Stimulated activated CD4-positive, alpha-beta T cell treated with anti-CD3 and anti-CD28 coated beads, Interleukin-4, amount 100 ng/mL, for 4 hours (primary cell): Measurements from ENCODE around the gene CRELD1.
"Not testable (repeated sequence)": the region's sequence is repeated elsewhere in the genome, so short reads cannot be mapped to it uniquely, and the experiment has no call there.

Experiments used
- DNase-seq, 2 experiments: peaks; one replicate each; pipeline ENCODE4 v3.0.0-alpha.2; 2020

The CRELD1 gene

DNA sequence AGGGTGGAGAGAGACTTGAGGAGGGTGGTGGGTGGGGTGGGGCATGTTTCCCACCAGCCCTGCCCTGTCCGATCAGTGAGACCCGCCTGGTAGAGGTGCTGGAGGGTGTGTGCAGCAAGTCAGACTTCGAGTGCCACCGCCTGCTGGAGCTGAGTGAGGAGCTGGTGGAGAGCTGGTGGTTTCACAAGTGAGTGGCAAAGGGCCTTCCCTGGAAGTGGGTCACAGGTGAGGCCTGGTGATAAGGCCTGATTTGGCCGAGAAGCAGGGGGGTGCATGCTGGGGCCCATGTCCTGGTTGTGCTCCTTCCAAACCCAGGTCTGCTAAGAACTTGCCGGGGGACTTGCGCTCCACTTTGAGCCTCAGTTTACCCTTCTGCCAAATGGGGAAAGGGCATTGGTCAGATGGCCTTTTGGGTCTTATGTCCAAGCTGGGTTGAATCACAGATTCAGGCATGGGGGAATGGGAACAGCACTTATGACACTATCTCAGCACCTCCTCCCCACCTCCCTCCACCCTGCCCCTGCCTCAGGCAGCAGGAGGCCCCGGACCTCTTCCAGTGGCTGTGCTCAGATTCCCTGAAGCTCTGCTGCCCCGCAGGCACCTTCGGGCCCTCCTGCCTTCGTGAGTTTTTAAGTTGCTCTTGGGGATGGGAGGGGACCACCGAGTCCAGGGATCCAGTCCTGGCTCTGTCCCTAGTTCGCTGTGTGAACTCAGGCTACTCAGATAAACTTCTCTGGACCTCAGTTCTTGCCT, 4.0 kb downstream of the CRELD1 start:
- DNase-seq: no peak

DNA sequence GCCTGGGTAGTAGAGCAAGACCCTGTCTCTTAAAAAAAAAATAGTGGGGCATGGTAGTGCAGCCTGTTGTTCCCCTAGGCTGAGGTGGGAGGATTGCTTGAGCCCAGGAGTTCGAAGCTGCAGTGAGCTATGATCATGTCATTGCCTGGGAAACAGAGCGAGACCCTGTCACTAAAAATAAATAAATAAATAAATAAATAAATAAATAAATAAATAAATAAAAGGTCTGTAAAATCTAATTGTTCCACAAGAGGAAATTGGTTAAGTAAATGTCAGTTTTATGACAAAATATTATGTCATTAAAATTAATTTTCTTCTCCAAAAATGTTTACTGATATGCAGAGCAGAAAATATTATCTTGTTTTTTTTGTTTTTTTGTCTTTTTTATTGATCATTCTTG, 5.3 kb downstream of the CRELD1 start:
- no peak for DNase-seq

DNA sequence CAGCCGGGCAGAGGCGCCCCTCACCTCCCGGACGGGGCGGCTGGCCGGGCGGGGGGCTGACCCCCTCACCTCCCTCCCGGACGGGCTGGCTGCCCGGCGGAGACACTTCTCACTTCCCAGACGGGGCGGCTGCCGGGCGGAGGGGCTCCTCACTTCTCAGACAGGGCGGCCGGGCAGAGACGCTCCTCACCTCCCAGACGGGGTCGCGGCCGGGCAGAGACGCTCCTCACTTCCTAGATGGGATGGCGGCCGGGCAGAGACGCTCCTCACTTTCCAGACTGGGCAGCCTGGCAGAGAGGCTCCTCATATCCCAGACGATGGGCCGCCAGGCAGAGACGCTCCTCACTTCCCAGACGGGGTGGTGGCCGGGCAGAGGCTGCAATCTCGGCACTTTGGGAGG, 6.3 kb downstream of the CRELD1 start:
- not testable (repeated sequence) for DNase-seq

DNA sequence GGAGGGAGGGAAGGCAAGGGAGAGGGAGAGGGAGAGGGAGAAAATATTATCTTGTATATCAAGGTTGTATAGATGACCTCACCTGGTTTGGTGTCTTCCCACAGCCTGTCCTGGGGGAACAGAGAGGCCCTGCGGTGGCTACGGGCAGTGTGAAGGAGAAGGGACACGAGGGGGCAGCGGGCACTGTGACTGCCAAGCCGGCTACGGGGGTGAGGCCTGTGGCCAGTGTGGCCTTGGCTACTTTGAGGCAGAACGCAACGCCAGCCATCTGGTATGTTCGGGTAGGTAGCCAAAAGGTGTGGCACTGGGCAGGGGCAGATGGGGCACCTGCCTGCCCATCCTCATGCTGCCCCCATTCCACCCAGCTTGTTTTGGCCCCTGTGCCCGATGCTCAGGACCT, 7.1 kb downstream of the CRELD1 start:
- DNase-seq: no peak

GRCh38 chr3:9942164-9942563, 8.5 kb downstream of the CRELD1 start:
- no peak for DNase-seq

DNA sequence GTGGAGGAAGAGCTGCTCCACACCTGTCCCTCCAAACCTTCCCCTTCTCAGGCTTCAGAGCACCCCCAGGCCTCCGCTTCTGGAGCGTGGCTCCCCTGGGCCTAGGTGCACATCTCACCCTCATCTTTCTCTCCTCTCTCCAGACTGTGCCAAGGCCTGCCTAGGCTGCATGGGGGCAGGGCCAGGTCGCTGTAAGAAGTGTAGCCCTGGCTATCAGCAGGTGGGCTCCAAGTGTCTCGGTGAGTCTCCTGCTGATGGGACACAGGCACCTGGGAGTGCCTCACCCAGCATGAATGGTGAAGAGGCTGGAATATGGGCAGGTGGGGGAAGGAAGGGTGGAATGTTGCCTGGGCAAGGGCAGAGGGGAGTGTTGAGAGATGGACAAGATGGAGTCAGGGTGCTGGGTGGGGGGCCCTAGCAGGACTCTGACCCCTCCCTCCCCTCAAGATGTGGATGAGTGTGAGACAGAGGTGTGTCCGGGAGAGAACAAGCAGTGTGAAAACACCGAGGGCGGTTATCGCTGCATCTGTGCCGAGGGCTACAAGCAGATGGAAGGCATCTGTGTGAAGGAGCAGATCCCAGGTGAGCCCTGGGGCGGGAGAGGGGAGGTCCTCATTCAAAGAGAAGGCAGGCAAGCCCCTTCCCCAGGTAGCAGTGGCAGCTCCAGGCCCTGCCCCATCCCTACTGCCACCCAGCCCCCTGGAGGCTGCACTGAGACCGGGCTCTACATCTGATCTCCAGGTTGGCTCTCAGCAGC, 9.5 kb downstream of the CRELD1 start:
- no peak for DNase-seq

DNA sequence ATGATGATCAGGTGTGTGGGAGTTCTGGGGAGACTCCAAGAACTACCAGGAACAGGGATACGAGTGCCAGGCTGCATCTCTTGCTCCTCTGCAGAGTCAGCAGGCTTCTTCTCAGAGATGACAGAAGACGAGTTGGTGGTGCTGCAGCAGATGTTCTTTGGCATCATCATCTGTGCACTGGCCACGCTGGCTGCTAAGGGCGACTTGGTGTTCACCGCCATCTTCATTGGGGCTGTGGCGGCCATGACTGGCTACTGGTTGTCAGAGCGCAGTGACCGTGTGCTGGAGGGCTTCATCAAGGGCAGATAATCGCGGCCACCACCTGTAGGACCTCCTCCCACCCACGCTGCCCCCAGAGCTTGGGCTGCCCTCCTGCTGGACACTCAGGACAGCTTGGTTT, 10.6 kb downstream of the CRELD1 start:
- no peak for DNase-seq

DNA sequence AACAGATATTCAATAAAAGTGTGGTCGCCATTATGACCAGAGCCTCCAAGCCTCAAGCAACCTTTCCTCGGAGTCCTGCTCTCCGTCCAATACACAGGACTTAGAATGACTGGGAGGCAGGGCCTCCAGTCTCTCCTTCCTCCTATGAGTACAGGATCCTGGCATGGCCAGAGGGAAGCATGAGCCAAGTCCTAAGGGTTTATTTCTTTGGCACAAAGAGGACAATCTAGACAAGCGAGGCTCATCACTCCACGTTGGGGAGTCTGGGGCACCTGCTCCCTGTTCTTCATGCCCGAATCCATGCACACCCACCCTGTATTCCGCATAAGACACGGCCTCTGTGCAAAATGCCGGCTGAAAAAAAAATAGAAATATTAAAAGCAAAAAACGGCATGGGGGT, 11.7 kb downstream of the CRELD1 start:
- DNase-seq: no peak

DNA sequence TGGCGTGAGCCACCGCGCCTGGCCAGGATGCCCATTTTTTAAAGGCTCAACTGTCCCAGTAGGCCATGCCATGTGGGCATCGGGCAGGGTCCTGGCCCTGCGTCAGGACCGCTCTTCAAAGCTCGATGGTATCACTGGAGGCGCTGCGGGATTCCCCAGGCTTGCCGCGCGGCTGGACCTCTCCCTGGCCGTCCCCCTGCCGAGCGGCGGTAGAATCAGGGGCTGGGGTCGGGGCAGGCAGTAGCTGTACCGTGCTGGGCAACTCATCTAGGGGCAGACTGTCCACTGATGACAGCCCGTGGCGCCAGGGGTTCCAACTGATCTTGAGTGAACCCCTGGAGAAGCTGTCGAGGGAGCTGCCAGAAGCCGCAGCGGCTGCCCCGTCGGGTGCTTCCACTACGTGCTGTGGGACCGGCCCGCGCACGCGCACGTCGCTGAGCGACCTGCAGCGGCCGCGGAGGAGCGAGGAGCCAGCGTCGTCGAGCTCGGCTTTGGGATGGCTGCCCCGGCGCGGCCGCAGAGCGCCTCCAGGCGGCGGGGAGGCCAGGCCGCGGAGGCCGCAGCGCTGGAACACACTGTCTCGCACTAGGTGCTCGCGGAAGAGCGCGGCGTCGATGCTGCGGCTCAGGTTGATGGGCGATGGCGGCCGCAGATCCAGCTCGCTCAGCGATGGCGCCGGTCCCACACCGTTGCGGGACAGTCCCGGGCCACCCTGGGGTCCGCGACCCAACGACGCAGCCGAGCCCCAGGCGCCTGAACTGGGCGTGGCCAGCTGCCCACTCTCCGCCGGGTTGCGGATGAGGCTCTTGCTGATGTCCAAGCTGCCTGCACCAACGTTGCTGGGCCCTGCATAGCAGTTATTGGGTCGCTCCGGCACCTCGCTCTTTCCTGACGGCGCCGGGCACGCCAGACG, 12.7 kb downstream of the CRELD1 start:
- peak; percentile 73 to 79 for DNase-seq

- DNase-seq: no peak
These were observed 13.7 kb downstream of the CRELD1 start for GRCh38 chr3:9947025-9947995.

DNA sequence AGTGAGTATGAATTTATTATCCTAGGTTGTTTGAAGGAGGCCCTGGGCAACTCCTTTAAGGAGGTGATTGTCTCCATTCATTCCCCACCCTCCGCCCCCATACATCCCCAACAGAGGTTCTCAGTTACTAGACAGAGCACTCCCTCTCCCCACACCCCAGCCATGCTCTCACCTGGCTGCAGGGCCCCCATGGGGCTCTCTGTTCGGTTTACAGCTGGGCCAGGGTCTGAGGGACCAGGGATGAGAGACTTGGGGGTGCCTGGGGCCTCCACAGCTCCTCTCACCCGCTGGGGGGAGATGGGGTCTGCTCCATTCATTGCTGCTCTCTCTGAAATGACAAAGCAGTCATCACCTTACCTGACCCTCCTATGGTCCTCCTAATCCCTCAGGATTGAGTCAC, 15.0 kb downstream of the CRELD1 start:
- DNase-seq: no peak

- DNase-seq: no peak
These were observed 15.5 kb downstream of the CRELD1 start for GRCh38 chr3:9949115-9949514.

DNA sequence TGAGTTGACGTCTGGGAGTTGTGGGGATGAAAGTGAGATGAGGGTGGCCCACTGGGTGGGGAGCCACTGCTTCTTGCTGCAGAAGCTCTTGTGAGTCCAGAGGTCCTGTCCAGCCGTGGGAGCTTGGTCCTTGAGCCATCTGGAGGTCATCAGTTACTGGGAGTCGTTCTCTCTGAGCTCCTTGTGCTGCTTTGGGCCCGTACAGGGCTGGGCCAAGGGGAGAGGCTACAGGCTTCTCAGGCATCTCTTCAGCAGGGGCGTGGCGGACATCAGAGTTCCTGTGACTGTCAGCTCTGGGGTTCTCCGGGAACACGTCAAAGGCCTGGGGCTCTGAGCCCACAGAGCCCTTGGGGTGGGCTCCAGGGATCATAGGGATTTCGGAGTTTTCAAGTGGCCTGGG, 16.0 kb downstream of the CRELD1 start:
- no peak for DNase-seq

- DNase-seq: no peak
These were observed 17.5 kb downstream of the CRELD1 start for GRCh38 chr3:9951126-9951525.

DNA sequence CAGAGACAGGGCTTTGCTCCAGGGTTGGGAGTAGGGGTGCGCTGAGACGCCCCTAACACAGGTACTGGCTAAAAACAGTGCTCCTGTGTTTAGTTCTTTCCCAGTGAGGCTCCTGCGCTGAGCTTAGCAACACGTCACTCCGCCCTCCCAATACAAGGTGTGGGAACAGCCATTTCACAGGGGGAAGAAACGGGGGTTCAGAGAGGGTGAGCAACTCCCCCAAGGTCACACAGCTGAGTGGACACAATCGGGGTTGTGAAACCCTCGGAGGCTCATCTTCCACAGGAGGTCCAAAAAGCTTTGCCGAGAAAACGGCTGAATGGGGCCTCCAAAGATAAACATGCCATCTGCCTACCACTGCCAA, 17.9 kb downstream of the CRELD1 start:
- no peak for DNase-seq

DNA sequence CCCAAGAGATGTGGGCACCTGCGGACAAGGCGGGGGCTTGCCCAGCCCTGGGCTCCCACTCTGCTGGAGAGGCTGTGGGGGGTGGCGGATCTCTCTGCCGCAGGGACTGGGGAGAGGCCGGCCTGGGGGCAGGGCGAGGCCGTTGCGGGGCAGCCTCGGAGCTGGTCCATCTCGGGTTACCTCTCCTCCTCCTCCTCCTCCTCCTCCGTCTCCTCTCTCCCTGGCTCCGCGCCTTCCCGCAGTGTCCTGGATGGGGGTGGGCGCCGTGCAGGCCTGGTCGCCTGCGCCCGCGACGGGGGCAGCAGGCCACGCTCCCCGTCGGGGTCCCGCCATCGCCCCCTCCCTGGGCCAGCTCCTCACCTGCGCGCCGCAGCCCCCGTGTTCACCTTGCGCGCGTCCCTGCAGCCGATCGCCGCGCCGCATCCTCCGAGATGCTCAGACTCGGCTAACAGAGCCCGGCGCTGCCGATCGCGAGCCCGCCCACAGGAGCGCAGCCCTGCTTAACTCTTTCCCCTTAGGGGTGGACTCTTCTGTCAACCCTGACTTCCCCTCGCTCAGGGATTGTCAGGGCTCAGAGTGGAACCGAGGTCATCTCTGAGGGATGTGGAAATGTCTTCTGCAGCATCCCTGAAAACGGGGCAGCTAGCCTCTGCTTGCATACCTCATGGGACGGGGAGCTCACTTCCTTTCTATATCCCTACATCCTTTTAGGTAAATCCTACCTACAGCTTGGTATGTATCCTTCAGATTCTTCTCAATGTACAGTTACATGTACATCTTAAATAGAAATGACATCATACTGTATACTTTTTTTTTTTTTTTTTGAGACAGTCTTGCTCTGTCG, 18.6 kb downstream of the CRELD1 start, which contains the start of gene PRRT3:
TSS of gene PRRT3 (minus strand) at position 447 of the 844 bp plus-strand sequence. CDS start 2,293 bp downstream, outside the sequence.
- DNase-seq: peak; percentile 44 to 59

GRCh38 chr3:9955067-9955502, 21.5 kb downstream of the CRELD1 start:
- no peak for DNase-seq

DNA sequence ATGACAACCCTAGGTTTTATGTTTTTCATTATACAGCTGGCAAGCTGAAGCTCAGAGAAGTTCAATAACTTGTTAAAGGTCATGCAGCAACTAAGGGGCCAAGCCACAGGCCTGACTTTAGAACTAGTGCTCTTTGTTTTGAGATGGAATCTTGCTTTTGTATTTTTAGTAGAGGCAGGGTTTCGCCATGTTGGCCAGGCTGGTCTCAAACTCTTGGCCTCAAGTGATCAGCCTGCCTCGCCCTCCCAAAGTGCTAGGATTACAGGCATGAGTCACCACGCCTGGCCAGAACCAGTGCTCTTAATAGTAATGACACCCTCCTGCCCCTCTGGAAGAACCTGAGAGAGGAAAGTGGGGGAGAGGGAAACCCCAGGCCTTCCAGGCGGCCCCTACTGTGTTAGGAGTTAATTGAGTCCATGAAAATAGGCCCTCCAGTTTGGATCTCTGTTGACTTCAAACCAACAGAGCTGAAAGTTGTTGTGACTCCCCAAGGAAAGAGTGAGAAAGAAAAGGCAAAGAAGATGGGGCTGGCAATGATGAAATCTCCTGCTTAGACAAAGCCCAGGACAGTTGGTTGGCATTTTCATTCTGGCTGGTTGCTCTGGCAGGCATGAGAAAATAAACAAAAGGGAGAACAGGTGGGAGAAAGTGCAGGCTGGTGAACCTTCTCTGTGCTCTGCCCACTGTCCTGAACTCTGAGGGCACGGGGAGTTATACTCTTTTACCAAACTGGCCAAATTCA, 22.1 kb downstream of the CRELD1 start:
- no peak for DNase-seq

DNA sequence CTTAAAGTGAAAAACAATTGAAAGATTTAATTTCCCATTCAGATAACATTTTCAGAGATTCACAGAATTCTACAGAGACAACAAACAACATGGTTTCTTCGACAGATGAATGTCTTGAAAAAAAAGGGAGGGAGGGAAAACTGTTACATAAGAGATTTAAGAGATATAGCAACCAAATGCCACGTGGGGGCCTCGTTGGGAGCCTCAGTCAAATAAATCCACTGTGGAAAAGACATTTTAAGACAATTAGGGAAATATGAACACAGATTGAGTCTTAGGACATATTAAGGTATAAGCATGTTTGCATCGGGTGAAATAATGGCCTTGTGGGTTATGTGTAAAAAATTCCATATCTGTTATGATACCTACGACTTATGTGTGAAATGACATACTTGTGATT, 23.6 kb downstream of the CRELD1 start:
- DNase-seq: no peak

GRCh38 chr3:9965200-9965875, 31.7 kb downstream of the CRELD1 start:
- no peak for DNase-seq
